GM18861 (cell line): ENCODE results near the gene GFOD2.
A peak's percentile ranks its signal among the peaks of the same experiment; 100 is the strongest.
"Not testable (repeated sequence)": the region's sequence is repeated elsewhere in the genome, so short reads cannot be mapped to it uniquely, and the experiment has no call there.

Experiments used
- ATAC-seq: cut with Tn5 transposase; IDR thresholded peaks from one replicate; pipeline ENCODE4 v1.9.1; 2021; ENCODE audit not compliant: unreplicated experiment

The GFOD2 gene, protein sequence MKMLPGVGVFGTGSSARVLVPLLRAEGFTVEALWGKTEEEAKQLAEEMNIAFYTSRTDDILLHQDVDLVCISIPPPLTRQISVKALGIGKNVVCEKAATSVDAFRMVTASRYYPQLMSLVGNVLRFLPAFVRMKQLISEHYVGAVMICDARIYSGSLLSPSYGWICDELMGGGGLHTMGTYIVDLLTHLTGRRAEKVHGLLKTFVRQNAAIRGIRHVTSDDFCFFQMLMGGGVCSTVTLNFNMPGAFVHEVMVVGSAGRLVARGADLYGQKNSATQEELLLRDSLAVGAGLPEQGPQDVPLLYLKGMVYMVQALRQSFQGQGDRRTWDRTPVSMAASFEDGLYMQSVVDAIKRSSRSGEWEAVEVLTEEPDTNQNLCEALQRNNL

DNA sequence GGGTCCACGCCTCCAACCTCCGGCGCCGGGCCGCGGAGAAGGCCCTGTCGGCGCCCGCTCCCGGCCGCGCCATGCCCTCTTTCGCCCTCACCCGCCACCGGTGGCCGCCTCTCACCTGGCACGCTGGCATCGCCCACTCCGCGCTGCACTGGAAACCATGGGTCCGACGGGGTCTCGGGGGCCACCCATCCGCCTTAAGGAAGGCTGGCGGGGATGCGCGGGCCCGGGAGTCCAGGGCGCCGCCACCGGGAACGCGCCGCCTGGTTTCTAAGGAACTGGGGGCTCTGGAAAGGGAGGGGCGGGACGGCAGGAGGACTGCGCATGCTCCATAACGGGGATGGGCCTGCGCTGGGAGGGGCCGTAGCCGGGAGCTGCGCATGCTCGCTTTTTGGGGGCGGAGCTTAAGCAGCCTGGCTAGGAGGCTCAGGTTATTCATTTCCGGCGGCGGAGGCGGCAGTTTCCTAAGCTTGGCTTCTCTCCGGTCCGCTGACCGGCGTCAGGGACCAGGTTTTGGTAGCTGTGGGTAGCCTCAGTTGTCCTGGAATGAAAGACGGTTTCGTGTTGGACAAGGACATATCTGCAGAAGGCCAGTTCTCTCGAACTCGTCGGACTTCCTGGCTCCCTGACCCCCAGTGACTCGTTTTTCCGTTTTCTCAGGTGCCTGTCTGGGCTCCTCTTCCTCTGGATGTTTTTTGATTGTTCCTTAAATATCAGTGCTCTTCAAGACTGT lies at the start of gene GFOD2:
GFOD2 (minus strand) TSS at position 269 of the 730 bp plus-strand sequence. CDS start 33,601 bp downstream, outside the sequence.
- peak; percentile 73 for ATAC-seq

DNA sequence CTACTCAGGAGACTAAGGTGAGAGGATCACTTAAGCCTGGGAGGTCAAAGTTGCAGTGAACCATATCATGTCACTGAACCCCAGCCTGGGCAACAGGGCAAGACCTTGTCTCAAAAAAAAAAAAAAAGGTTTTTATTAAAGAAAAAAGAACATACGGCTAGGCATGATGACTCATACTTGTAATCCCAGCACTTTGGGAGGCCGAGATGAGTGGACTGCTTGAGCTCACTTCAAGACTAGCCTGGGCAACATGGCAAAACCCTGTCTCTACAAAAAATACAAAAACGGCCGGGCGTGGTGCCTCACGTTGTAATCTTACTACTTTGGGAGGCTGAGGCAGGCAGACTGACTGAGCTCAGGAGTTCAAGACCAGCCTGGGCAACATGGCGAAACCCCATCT lies 48.8 kb upstream of the GFOD2 start:
- no peak for ATAC-seq

DNA sequence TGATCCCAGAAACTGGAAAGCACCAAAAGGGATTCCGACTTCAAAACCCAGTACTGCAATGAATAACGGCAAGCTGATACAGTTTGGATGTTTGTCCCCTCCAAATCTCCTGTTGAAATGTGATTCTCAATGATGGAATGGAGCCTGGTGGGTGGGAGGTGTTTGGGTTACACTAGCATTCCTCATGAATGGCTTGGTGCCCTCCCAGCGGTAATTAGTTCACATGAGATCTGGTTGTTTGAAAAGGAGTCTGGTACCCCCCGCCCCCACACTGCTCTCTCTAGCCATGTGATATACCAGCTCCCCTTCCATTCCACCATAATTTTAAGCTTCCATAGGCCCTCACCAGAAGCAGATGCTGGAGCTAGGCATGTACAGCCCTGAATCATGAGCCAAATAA lies 47.2 kb upstream of the GFOD2 start:
- ATAC-seq = no peak

DNA sequence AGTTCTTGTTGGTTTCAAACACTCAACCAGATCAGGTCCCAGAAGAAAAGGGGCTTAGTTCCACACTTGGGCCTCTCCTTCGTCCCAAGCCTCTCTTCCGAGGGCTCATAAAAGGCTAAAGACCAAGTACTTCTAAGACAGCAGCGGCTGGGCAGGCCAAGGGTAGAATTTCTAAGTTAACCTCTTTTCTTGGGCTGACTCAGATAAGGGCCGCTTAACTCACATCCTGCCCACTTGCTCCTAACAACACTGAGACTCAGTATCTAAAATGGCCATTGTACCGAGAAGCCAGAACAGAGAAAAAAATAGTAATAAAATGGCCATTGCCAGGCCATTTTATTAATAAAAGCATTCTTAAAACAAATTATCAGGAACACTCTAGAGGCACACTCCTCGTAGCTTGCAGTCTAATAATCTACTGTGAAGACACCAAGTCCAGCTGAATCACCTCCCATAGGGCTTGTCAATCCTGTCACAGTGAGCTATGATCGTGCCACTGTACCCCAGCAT lies 45.1 kb upstream of the GFOD2 start:
- ATAC-seq = no peak

DNA sequence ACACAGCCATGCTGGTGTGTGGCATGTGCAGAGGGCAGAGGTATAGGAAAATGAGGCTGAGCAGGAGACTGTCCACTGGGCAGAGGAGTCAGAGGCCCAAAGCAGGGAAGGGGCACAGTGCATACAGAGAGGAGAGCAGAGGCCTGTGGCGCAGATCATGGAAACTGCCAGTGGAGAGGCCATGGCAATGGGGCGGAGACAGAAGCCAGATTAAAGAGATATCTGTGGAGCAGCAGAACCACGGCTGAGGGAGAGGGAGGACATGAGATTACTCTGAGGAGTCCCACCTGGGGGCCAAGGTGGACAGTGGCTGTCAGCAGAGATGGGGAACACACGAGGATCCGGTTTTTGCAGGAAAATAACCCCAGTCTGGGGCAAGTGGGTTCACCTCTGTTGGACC lies 44.0 kb upstream of the GFOD2 start:
- no peak for ATAC-seq

DNA sequence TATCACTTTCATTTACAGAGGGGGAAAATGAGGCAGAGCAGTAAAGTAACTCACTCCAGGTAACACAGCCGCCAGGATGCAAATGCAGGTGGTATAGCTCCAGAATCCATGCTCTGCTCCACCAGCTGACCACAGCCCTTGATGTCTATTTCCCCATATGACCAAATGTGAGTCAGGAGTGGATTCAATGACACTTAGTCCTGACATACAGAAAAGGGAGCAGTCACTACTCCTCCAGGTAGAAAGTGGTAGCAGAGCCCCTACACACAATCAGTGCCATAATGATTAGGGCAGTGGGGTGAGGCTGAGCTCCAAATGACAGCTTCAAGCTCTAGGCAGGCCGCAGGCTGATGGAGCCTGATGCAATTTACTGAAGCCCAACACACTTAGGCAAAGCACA lies 43.3 kb upstream of the GFOD2 start:
- ATAC-seq = no peak

DNA sequence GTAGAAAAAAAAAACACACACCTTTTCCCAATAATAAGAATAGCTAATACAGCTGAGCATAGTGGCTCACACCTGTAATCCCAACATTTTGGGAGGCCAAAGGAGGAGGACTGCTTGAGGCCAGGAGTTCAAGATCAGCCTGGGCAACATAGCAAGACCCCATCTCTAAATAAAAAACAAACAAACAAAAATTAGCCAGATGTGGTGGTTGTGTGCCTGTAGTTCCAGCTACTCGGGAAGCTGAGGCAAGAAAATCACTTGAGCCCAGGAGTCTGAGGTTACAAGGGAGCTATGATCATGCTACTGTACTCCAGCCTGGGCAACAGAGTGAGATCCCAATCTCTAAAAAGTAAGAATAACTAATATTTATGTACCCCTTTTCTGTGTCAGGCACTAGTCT lies 42.8 kb upstream of the GFOD2 start:
- no peak for ATAC-seq

DNA sequence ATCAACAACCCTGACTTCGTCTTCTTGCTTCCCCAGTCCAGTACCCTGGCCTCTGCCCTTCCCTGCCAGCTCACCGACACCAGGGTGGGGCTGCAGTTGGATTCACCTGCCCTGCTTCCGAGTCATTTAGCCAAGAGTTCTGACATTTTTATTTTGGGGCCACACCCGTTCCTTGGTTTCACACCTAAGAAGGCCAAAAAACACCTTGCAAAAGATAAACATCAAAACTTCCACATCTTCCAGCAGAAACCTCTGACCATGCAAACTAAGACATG lies 41.8 kb upstream of the GFOD2 start:
- no peak for ATAC-seq

DNA sequence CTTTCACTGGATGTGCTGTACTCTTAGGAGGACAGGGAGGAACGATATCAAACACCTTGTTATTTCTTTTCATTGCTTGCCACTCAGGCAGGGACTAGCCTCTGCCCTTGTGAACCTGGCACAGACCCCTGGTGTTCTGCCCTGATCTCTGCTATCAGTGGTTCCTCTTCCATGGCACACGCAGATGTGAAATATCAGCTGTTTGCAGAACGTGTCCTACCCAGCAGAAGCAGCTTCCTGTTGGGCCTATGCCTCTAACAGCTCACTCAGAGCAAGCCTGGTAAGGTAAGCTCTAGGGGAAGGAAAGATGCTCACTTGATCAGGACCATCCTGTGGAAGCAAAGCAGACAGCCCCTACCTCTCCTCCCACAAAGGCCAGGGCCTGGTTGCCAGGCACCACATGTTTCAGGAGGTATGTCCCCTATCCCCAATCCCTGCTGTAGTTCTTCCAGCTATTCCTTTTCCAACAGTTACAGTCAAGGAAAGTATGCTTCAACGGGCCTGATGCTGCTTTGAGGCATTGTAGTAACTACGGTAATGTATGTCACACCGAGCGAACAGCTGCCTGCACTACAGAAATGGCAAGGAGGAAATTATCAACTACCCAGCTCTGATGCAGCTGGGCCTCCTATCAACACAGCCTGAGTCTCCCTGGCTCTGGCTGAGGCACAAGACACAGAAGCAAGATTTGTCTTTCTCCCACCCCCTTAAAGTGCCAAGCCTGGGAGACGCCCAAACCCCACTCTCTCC lies 41.3 kb upstream of the GFOD2 start:
- no peak for ATAC-seq

DNA sequence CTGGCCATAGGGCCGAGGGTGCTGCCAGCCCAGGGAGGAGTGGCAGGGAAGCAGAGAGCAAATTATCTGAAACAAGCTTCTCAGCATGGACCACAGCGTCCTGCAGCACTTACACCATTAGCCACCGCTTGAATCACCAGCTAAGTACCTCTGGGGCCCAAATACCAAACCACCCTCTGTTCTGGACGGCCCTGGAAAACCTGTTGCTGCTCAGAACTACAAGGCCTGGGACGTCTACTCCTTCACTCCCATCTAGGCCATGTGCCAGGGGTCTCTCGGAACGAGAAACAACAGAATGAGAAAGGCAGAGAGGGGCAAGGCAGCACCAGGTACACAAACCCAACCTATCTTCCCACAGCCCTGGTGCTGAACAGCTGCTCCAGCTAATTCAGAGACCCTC lies 39.9 kb upstream of the GFOD2 start:
- no peak for ATAC-seq

DNA sequence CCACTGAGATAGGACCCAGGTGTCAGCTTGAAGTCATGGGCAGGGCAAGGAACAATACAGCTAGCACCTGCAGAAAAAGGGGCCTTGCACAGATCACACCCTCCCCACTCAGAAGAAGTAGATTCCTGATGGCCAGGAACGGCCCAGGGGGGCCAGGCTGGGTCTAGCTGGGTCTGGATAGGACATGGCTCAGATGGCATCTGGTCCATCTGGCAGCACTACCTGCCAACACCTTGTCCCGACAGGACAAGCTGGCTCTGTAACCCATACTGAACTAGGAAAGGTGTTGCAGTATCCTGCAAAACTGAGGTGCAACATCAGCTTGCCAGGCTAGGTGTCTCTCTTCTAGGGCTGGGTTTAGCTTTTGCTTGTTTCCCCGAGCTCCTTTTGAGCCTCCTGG lies 38.9 kb upstream of the GFOD2 start:
- ATAC-seq = no peak

DNA sequence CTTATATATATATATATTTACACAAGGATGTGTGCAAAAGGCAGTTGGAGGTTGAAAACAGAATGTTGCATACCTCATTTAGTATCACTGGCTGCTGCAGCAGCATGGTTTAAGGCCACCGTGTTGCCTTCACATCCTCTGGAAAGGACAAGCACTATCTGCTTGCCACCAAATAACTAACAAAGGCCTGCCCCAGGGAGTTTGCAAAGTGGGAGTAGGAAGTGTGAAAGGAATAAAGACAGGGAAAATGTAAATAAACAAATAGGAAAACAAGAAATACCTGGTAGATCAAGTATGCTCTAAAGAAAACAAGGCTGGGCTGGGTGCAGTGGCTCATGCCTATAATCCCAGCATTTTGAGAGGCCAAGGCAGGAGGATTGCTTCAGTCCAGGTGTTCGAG lies 33.5 kb upstream of the GFOD2 start:
- ATAC-seq = no peak

DNA sequence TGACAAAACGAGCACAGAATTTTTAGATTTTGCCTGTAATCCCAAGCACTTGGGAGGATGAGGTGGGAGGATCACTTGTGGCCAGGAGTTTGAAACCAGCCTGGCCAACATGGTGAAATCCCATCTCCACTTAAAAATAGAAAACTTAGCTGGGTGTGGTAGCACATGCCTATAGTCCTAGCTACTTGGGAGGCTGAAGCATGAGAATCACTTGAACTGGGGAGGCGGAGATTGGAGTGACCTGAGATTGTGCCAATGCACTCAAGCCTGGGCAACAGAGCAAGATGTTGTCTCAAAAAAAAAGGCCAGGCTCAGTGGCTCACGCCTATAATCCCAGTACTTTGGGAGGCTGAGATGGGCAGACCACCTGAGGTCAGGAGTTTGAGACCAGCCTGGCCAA lies 32.2 kb upstream of the GFOD2 start:
- not testable (repeated sequence) for ATAC-seq

DNA sequence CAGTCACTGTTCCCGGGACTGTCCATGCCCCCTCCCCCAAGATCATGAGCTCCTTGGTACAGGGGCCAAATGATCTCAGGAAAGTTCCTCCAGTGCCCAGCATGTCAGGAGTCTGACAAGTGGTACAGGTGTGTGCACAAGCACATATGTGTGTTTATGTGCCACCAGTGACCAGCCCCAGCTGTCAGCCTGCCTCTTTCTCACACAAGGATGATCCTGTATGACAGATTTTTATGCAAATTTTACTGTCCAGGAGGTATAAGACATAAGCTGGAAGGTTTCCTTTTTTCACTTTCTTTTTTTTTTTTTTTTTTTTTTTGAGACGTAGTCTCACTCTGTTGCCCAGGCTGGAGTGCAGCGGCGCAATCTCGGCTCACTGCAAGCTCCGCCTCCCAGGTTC lies 31.4 kb upstream of the GFOD2 start:
- peak; percentile 70 for ATAC-seq

DNA sequence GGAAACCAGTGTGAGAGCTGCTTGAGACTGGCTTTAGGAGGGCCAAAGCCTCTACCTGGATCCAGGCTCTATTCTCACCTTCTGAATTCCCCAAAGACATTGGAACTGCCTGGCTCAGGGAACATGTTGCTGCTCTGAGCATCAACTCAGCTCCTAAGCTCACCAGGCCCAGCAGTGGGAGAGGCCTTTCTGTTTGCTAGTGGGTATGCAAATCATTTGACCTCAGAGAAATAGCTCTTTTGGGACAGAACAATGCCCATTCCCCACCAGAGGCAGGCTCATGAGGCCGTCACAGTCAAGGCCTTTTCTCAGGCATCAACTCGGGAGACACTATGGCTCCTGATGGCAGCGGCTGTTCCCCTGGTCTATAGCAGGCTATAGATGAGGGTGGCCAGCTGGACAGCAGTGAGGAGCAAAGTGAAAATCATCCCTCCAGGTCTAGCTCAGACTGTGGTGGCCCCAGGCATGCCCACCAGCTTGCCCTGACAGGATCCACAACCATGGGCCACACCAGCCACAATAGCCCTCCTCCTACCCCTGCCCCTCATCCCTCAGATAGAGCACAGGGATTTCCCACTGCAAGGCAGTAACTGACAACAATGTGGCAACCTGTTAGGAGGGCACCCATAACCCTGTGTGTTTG lies 30.4 kb upstream of the GFOD2 start:
- ATAC-seq = no peak

DNA sequence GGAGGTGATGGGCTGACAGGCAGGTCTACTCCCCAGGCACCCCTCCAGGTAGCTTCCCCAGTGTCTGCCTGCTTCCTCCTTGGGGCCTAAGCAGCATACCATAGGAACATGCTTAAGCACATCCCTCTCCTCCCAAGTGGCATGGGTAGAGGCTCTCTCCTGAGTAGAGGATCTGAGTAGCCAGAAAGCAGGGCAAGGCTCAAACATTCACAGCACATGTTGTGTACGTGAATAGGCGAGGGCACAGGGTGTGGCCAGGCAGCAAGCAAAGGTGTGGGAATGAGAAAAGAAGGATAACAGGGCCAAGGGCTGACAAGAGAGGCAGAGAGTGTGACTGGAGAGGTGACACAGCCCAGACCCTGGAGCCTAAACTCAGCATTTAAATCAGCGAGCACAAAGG lies 29.7 kb upstream of the GFOD2 start:
- ATAC-seq = no peak

DNA sequence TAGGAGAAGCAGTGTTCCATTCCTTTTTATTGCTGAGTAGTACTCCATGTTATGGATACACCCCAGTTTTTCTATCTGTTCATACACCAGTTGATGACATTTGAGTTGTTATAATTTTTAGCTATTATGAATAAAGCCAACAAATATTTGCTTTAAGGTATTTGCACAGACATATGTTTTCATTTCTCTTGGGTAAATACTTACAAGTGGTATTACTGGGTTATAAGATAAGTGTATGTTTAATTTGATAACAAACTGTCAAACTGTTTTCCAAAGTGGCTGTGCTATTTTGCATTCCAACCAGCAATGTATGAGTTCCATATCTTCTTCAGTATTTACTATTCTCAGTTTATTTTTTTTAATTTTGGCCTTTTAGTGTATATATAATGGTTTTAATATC lies 27.7 kb upstream of the GFOD2 start:
- no peak for ATAC-seq

DNA sequence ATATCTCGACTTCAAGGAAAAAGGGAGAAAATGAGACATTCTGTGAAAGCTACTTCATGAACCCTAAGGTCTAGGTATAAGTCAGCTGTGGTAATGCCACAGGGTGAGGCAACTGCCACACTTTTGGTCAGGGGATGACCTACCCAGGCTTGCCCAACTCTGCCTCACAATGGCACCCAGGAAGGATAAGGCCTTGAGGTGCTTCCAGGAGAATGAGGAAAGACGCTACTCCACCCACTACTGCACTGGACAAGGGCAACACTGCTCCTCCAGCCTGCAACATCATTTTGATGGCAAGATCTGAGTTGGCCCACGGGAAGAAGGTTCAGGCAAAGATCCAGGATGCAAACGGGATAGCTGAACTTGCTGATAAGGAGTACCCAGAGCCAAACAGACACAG lies 22.0 kb upstream of the GFOD2 start:
- no peak for ATAC-seq

DNA sequence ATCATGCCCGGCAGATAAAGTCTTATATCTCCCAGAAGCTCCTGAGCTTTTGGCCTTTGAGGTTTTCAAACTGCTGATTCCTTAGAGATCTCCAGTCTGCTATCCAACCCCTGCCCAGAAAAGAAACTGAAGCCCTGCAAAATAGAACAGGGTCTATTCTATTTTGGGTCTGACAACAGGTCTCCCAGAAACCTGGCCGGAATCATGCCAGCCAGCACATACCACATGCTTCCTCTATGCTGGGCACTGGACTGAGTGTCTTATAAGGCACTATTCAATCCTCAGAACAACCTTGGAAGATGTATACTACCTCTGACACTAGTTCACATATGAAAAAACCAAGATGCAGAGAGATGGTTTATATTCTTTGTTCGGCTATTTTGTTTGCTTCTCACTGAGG lies 21.3 kb upstream of the GFOD2 start:
- no peak for ATAC-seq

DNA sequence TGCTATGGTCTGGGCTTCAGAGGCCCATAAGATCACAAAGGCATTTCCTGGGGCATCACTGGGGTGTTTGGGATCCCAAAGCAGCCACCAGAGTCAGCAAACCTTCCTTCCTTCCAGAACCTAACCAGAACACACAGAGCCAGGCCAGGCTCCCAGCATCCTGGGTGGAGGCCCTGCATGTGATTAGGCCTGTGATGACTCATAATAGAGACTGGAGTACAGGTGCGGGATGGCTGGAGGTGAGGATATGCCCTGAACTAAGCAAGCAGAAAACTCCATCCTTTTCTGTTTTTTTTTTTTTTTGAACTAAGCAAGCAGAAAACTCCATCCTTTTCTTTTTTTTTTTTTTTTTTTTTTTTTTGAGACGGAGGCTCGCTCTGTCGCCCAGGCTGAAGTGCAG lies 17.7 kb upstream of the GFOD2 start:
- ATAC-seq = no peak

DNA sequence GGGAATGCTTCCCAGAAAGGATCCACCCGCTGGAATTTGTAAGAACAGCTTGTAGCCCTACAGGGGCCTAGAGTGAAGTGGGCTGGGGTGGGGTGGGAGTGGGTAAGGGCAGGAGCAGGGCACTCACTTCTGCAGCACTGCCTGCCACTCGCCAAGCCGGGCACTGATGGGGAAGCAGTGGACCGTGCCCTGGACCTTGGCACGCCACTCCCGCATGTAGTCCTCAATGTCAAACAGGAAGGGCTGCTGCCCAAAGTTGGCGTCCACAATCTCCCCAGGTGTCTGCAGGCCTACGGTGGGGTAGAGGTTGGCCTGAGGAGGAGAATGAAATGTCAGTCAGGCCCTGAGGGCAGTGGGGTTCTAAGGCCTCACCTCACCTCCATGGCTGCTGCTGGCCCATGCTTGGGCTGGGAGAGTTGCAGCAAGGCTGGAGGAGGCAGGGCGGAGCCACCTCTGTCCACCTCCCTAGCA lies 15.7 kb upstream of the GFOD2 start:
- no peak for ATAC-seq
